ENCODE results near the gene TBC1D30.

- TF ChIP-seq CTCF (IDR thresholded peaks at IDR 0.05) (no peak), POLR2A (IDR thresholded peaks at IDR 0.05) (no peak)
These were observed 10.7 kb upstream of the TBC1D30 start for GRCh38 chr12:64813723-64814122.
